Keratinocyte (primary cell): ENCODE data around the gene SLC12A1.

Experiments
- EZH2 ChIP-seq: IDR thresholded peaks from one replicate; pipeline ENCODE4 v1.6.1; 2012; ENCODE audit warnings: inconsistent platforms, mild to moderate bottlenecking, low read length, moderate library complexity
- TF ChIP-seq, protein P1 (sequence below), 3 experiments: IDR thresholded peaks in 1 of 3; conservative IDR thresholded peaks in 1 of 3; optimal IDR thresholded peaks in 1 of 3; 2 replicates in 2 of 3; 3 replicates in 1 of 3; pipeline versions ENCODE3 to v1.5.1; 2011; ENCODE audit warnings: low read length in 3 of 3, mild to moderate bottlenecking in 3 of 3, moderate library complexity in 2 of 3, control low read depth in 1 of 3, inconsistent platforms in 1 of 3; ENCODE audit not compliant: insufficient read depth in 2 of 3; ENCODE audit errors: extremely low read depth in 1 of 3

DNA sequence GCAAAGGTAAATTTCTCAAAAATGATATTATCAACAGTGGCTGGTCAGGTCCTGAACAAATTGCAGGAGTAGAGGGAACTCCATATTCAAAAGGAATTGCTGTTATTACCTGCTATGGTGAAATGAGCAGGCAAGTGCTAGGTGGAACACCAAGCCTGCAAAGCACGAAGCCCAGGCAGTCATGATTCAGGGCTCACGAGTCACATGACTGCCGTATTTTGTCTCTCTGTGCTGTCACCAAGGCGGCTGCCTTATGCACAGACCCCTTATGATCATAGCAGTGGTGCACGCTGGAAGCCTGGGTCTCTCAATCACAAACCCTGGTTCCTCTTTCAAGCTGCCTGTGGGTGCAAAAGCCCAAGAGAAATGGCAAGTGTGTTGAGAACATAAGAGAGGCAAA is 24.4 kb downstream of the SLC12A1 start:
- TF ChIP-seq EZH2 = no peak
- TF ChIP-seq, protein P1, sequence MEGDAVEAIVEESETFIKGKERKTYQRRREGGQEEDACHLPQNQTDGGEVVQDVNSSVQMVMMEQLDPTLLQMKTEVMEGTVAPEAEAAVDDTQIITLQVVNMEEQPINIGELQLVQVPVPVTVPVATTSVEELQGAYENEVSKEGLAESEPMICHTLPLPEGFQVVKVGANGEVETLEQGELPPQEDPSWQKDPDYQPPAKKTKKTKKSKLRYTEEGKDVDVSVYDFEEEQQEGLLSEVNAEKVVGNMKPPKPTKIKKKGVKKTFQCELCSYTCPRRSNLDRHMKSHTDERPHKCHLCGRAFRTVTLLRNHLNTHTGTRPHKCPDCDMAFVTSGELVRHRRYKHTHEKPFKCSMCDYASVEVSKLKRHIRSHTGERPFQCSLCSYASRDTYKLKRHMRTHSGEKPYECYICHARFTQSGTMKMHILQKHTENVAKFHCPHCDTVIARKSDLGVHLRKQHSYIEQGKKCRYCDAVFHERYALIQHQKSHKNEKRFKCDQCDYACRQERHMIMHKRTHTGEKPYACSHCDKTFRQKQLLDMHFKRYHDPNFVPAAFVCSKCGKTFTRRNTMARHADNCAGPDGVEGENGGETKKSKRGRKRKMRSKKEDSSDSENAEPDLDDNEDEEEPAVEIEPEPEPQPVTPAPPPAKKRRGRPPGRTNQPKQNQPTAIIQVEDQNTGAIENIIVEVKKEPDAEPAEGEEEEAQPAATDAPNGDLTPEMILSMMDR (optimal IDR thresholded peaks at IDR 0.05 in 1 of 3, IDR thresholded peaks at IDR 0.05 in 1 of 3, conservative IDR thresholded peaks at IDR 0.05 in 1 of 3; ENCODE audit: extremely low read depth in 1 of 3, insufficient read depth in 2 of 3, low read length in 3 of 3) = no peak
